ENCODE results near the gene BUB1B. TPM values are rescaled to one million over a fixed set of nuclear protein-coding genes. Genes with fewer than 3 reads are reported as not detected.
"Not testable (repeated sequence)": the region's sequence is repeated elsewhere in the genome, so short reads cannot be mapped to it uniquely, and the experiment has no call there.

Gene BUB1B
- total and polyA plus RNA-seq, 4 donors = 0.08 to 31.1 (median 0.84) TPM

GRCh38 chr15:40151991-40152390 is 8.9 kb upstream of the BUB1B start (continued):
- TF ChIP-seq MAX (IDR thresholded peaks at IDR 0.05) (no peak), TAF1 (conservative IDR thresholded peaks at IDR 0.05) (no peak), YY1 (IDR thresholded peaks at IDR 0.05) (no peak), REST (IDR thresholded peaks at IDR 0.05) (no peak)

GRCh38 chr15:40154821-40155220 is 6.0 kb upstream of the BUB1B start:
- not testable (repeated sequence) for H3K36me3 ChIP-seq (ENCODE audit: control insufficient read depth in 4 of 4, insufficient read depth in 3 of 4, low read depth in 1 of 4, low read length in 3 of 4); DNase-seq (ENCODE audit: low spot score); H3K27ac ChIP-seq (ENCODE audit: low read depth in 1 of 2, low read length in 2 of 2); H3K9ac ChIP-seq (ENCODE audit: low read depth in 1 of 2, low read length in 2 of 2); H3K4me3 ChIP-seq (ENCODE audit: low read depth in 1 of 3, low read length in 3 of 3); H3K9me3 ChIP-seq (ENCODE audit: control insufficient read depth in 4 of 4, low read length in 3 of 4); H3K27me3 ChIP-seq (ENCODE audit: control insufficient read depth in 4 of 4, insufficient read depth in 4 of 4, low read length in 3 of 4); H3K4me1 ChIP-seq (ENCODE audit: control insufficient read depth in 4 of 4, insufficient read depth in 4 of 4, low read length in 3 of 4)
- 92% methylated on average over 1 of the region's 1 CpG for WGBS

GRCh38 chr15:40155270-40155910 is 5.5 kb upstream of the BUB1B start:
- Histone ChIP-seq H3K9me3 (ENCODE audit: control insufficient read depth in 4 of 4, low read length in 3 of 4) (no peaks in the 10 kb centered on the region), H3K27me3 (ENCODE audit: control insufficient read depth in 4 of 4, insufficient read depth in 4 of 4, low read length in 3 of 4) (no peaks in the 10 kb centered on the region), H3K36me3 (ENCODE audit: control insufficient read depth in 4 of 4, insufficient read depth in 3 of 4, low read depth in 1 of 4, low read length in 3 of 4) (no peaks in the 10 kb centered on the region), H3K4me1 (ENCODE audit: control insufficient read depth in 4 of 4, insufficient read depth in 4 of 4, low read length in 3 of 4) (peaks cover 0 to 2% (median 0%) of the 10 kb centered on the region in 4 donors), H3K9ac (ENCODE audit: low read depth in 1 of 2, low read length in 2 of 2) (no peak overlapping the region), H3K27ac (ENCODE audit: low read depth in 1 of 2, low read length in 2 of 2) (no peak overlapping the region), H3K4me3 (ENCODE audit: low read depth in 1 of 3, low read length in 3 of 3) (no peak overlapping the region)
- TF ChIP-seq ZBTB33 (IDR thresholded peaks at IDR 0.05) = no peak
- 76% methylated on average over 4 of the region's 5 CpGs for WGBS
- no peak for DNase-seq (ENCODE audit: low spot score)

GRCh38 chr15:40157778-40158447 is 3.0 kb upstream of the BUB1B start:
- DNase-seq (ENCODE audit: low spot score) = no peak
- Histone ChIP-seq H3K9me3 (ENCODE audit: control insufficient read depth in 4 of 4, low read length in 3 of 4) (no peaks in the 10 kb centered on the region), H3K4me1 (ENCODE audit: control insufficient read depth in 4 of 4, insufficient read depth in 4 of 4, low read length in 3 of 4) (peaks cover 2 to 12% (median 8%) of the 10 kb centered on the region in 4 donors), H3K4me3 (ENCODE audit: low read depth in 1 of 3, low read length in 3 of 3) (no peak overlapping the region), H3K9ac (ENCODE audit: low read depth in 1 of 2, low read length in 2 of 2) (no peak overlapping the region), H3K27ac (ENCODE audit: low read depth in 1 of 2, low read length in 2 of 2) (no peak overlapping the region), H3K27me3 (ENCODE audit: control insufficient read depth in 4 of 4, insufficient read depth in 4 of 4, low read length in 3 of 4) (no peaks in the 10 kb centered on the region), H3K36me3 (ENCODE audit: control insufficient read depth in 4 of 4, insufficient read depth in 3 of 4, low read depth in 1 of 4, low read length in 3 of 4) (no peaks in the 10 kb centered on the region)
- WGBS = 91% methylated on average over 7 of the region's 7 CpGs
- TF ChIP-seq REST (IDR thresholded peaks at IDR 0.05) (no peak), TAF1 (conservative IDR thresholded peaks at IDR 0.05) (no peak), YY1 (IDR thresholded peaks at IDR 0.05) (no peak), RXRA (IDR thresholded peaks at IDR 0.05) (no peak), MAX (IDR thresholded peaks at IDR 0.05) (no peak), FOXA2 (IDR thresholded peaks at IDR 0.05) (no peak)
